Tibial nerve (tissue), 4 donors: Measurements from ENCODE around the gene NFIB.

ENCODE experiments used
- EP300 ChIP-seq, 2 donors: sonication (generic); formaldehyde crosslinking; IDR thresholded peaks; one replicate each; pipeline ENCODE4 v1.6.1; 2017; ENCODE audit warnings: antibody characterized with exemption in 2 of 2, mild to moderate bottlenecking in 1 of 2
- POLR2A ChIP-seq, 2 donors: fragments of 450-650 bp; IDR thresholded peaks; one replicate each; pipeline ENCODE4 v1.6.1; 2017; ENCODE audit warnings: antibody characterized with exemption in 2 of 2, mild to moderate bottlenecking in 2 of 2, moderate library complexity in 2 of 2
- TF ChIP-seq, protein P1 (sequence below), 5 experiments: fragments of 200-600 bp in 3 of 5; fragments of 450-650 bp in 2 of 5; sonication (generic) in 3 of 5; IDR thresholded peaks; one replicate each; pipeline ENCODE4 v1.5.1; 2016 to 2019; ENCODE audit warnings: antibody characterized with exemption in 5 of 5, mild to moderate bottlenecking in 3 of 5, moderate library complexity in 2 of 5

DNA sequence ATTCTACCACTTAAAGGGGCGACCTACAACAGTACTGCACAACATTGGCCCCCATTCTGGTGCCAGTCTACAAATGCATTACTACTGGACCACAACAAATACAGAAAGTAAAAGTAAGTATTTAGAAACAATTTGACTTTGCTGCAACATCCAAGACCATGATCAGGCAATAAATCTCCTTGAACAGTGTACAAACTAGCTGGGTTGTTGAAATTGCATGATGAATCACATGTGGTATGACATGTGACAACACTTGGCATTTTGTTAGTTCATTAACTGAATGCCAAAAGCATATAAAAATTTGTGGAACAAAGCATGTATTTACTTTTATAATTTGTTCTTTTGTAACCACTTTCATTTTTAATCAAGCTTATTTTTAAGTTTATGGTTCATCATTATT lies 270.5 kb downstream of the NFIB start:
- TF ChIP-seq, protein P1, sequence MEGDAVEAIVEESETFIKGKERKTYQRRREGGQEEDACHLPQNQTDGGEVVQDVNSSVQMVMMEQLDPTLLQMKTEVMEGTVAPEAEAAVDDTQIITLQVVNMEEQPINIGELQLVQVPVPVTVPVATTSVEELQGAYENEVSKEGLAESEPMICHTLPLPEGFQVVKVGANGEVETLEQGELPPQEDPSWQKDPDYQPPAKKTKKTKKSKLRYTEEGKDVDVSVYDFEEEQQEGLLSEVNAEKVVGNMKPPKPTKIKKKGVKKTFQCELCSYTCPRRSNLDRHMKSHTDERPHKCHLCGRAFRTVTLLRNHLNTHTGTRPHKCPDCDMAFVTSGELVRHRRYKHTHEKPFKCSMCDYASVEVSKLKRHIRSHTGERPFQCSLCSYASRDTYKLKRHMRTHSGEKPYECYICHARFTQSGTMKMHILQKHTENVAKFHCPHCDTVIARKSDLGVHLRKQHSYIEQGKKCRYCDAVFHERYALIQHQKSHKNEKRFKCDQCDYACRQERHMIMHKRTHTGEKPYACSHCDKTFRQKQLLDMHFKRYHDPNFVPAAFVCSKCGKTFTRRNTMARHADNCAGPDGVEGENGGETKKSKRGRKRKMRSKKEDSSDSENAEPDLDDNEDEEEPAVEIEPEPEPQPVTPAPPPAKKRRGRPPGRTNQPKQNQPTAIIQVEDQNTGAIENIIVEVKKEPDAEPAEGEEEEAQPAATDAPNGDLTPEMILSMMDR (IDR thresholded peaks at IDR 0.05) = no peak
- TF ChIP-seq POLR2A (IDR thresholded peaks at IDR 0.05) (no peak), EP300 (IDR thresholded peaks at IDR 0.05) (no peak)
